Keratinocyte (primary cell): ENCODE data around the gene HPN. TPM values are rescaled to one million over a fixed set of nuclear protein-coding genes. Genes with fewer than 3 reads are reported as not detected.

Source experiments
- DNase-seq: peaks from one replicate; pipeline ENCODE4 v3.0.0-alpha.2; 2011; ENCODE audit warnings: low read depth, missing footprints, low spot score
- FAIRE-seq: peaks from 2 replicates; lab custom pipeline; 2011; peaks lifted over from hg19 to GRCh38; lab: Jason Lieb, UNC
- H2AFZ ChIP-seq: 2 replicates; pipeline ENCODE4 v1.6.0; 2012; ENCODE audit warnings: low read length, control low read depth, inconsistent platforms; ENCODE audit not compliant: control insufficient read depth
- H3K27ac ChIP-seq: 2 replicates; pipeline ENCODE4 v1.5.1; 2011; ENCODE audit warnings: low read length; ENCODE audit not compliant: control insufficient read depth, insufficient read depth
- H3K27me3 ChIP-seq: 3 replicates; pipeline ENCODE4 v1.6.0; 2011; ENCODE audit warnings: low read length; ENCODE audit not compliant: control insufficient read depth, insufficient read depth; ENCODE audit errors: extremely low read depth
- H3K36me3 ChIP-seq, 2 experiments: 2 replicates in 1 of 2; 3 replicates in 1 of 2; pipeline ENCODE4 v1.5.1; 2011; ENCODE audit warnings: low read length in 2 of 2, mild to moderate bottlenecking in 1 of 2; ENCODE audit not compliant: control insufficient read depth in 2 of 2, insufficient read depth in 2 of 2; ENCODE audit errors: extremely low read depth in 1 of 2
- H3K4me1 ChIP-seq: 3 replicates; pipeline ENCODE4 v1.5.1; 2011; ENCODE audit warnings: low read length; ENCODE audit not compliant: control insufficient read depth, insufficient read depth; ENCODE audit errors: extremely low read depth
- H3K4me2 ChIP-seq: 3 replicates; pipeline ENCODE4 v1.6.0; 2011; ENCODE audit warnings: low read depth, low read length; ENCODE audit not compliant: control insufficient read depth, insufficient read depth; ENCODE audit errors: extremely low read depth
- H3K4me3 ChIP-seq, 3 experiments: fragments of 200-600 bp in 1 of 3; sonication (generic) in 1 of 3; 2 replicates in 2 of 3; 3 replicates in 1 of 3; pipeline ENCODE4 v1.5.1; 2011 to 2016; ENCODE audit warnings: low read length in 3 of 3, mild to moderate bottlenecking in 3 of 3, control low read depth in 2 of 3, inconsistent platforms in 1 of 3, low read depth in 1 of 3, mixed read lengths in 1 of 3, mixed run types in 1 of 3, moderate library complexity in 1 of 3; ENCODE audit not compliant: control insufficient read depth in 2 of 3, insufficient read depth in 2 of 3; ENCODE audit errors: extremely low read depth in 1 of 3
- H3K79me2 ChIP-seq: 2 replicates; pipeline ENCODE4 v1.6.0; 2012; ENCODE audit warnings: low read length; ENCODE audit not compliant: control insufficient read depth, insufficient read depth
- H3K9ac ChIP-seq: 3 replicates; pipeline ENCODE4 v1.6.0; 2011; ENCODE audit warnings: low read length; ENCODE audit not compliant: control insufficient read depth, insufficient read depth; ENCODE audit errors: extremely low read depth
- H3K9me1 ChIP-seq: 3 replicates; pipeline ENCODE4 v1.6.0; 2011; ENCODE audit warnings: low read length; ENCODE audit not compliant: control insufficient read depth, insufficient read depth; ENCODE audit errors: extremely low read depth
- H3K9me3 ChIP-seq: 2 replicates; pipeline ENCODE4 v1.5.1; 2012; ENCODE audit warnings: low read depth, low read length; ENCODE audit not compliant: control insufficient read depth
- H4K20me1 ChIP-seq: 3 replicates; pipeline ENCODE4 v1.6.0; 2011; ENCODE audit warnings: low read length; ENCODE audit not compliant: control insufficient read depth, insufficient read depth; ENCODE audit errors: extremely low read depth
- CTCF ChIP-seq, 3 experiments: IDR thresholded peaks in 1 of 3; conservative IDR thresholded peaks in 1 of 3; optimal IDR thresholded peaks in 1 of 3; 2 replicates in 2 of 3; 3 replicates in 1 of 3; pipeline versions ENCODE3 to v1.5.1; 2011; ENCODE audit warnings: low read length in 3 of 3, mild to moderate bottlenecking in 3 of 3, moderate library complexity in 2 of 3, control low read depth in 1 of 3, inconsistent platforms in 1 of 3; ENCODE audit not compliant: insufficient read depth in 2 of 3; ENCODE audit errors: extremely low read depth in 1 of 3
- EZH2 ChIP-seq: IDR thresholded peaks from one replicate; pipeline ENCODE4 v1.6.1; 2012; ENCODE audit warnings: inconsistent platforms, mild to moderate bottlenecking, low read length, moderate library complexity
- dilution Hi-C: fragments of 300-500 bp; cut with MboI; formaldehyde crosslinking; loops from one replicate; pipeline ENCODE4 v1.7.0; 2020; ENCODE audit warnings: low sequenced_read_pairs; ENCODE audit not compliant: extremely low pct_ligation_motif_present
- polyA plus RNA-seq, 5 experiments: library from polyadenylated mRNA; depleted of rRNA in 3 of 5; stranded (reverse) in 3 of 5; stranded (forward) in 1 of 5; unstranded in 1 of 5; fragments of >200 nt; gene quantifications; 1 replicate in 1 of 5; 2 replicates in 3 of 5; 3 replicates in 1 of 5; pipeline versions ENCODE4 v1.2.1 to v1.2.3, GENCODE V29; 2011 to 2012; ENCODE audit warnings: missing spikeins in 2 of 5, low read depth in 1 of 5, low replicate concordance in 1 of 5

Gene HPN
- polyA plus RNA-seq, 1 donor (not counting 4 experiments of a cell fraction or from before 2014, with no cell fraction given): not detected

GRCh38 chr19:35025969-35026368 lies 15.6 kb upstream of the HPN start:
- Histone ChIP-seq H3K27me3 (peaks cover under 1% of the 10 kb centered on the region), H3K4me3 (no peak overlapping the region), H4K20me1 (no peaks in the 10 kb centered on the region), H3K79me2 (no peaks in the 10 kb centered on the region), H3K9me1 (no peaks in the 10 kb centered on the region), H3K27ac (no peak overlapping the region), H3K4me2 (no peak overlapping the region), H3K9me3 (no peaks in the 10 kb centered on the region), H3K9ac (no peak overlapping the region), H3K4me1 (peaks cover 3% of the 10 kb centered on the region), H3K36me3 (peaks cover 9 to 18% of the 10 kb centered on the region in 2 experiments), H2AFZ (no peak overlapping the region)
- no peak for FAIRE-seq
- TF ChIP-seq CTCF (optimal IDR thresholded peaks at IDR 0.05 in 1 of 3, IDR thresholded peaks at IDR 0.05 in 1 of 3, conservative IDR thresholded peaks at IDR 0.05 in 1 of 3; ENCODE audit: extremely low read depth in 1 of 3, insufficient read depth in 2 of 3, low read length in 3 of 3) (no peak), EZH2 (no peak)
- dilution Hi-C loops: no loop called here
- no peak for DNase-seq

- Histone ChIP-seq H3K9me1 (no peaks in the 10 kb centered on the region), H3K4me3 (no peak overlapping the region), H3K79me2 (no peaks in the 10 kb centered on the region), H3K27me3 (peaks cover 5% of the 10 kb centered on the region), H3K36me3 (peaks cover 9 to 18% of the 10 kb centered on the region in 2 experiments), H3K9me3 (no peaks in the 10 kb centered on the region), H3K4me1 (peaks cover 3% of the 10 kb centered on the region), H3K4me2 (no peak overlapping the region), H2AFZ (no peak overlapping the region), H3K27ac (no peak overlapping the region), H4K20me1 (no peaks in the 10 kb centered on the region), H3K9ac (no peak overlapping the region)
- FAIRE-seq (no peak), DNase-seq (no peak)
- dilution Hi-C loops: no loop called here
- TF ChIP-seq CTCF (optimal IDR thresholded peaks at IDR 0.05 in 1 of 3, IDR thresholded peaks at IDR 0.05 in 1 of 3, conservative IDR thresholded peaks at IDR 0.05 in 1 of 3; ENCODE audit: extremely low read depth in 1 of 3, insufficient read depth in 2 of 3, low read length in 3 of 3) (no peak), EZH2 (no peak)
These were observed 15.1 kb upstream of the HPN start for GRCh38 chr19:35026418-35026817.
